NOMO-1 treated with dmso at 0.1 percent for 144 hours (cell line): ENCODE measurements around the gene RBM17.
"Not testable (repeated sequence)": the region's sequence is repeated elsewhere in the genome, so short reads cannot be mapped to it uniquely, and the experiment has no call there.

Experiments
- DNase-seq: peaks from one replicate; lab custom pipeline; 2025; ENCODE audit not compliant: unreplicated experiment; lab: John Stamatoyannopoulos, UW

The RBM17 gene, protein sequence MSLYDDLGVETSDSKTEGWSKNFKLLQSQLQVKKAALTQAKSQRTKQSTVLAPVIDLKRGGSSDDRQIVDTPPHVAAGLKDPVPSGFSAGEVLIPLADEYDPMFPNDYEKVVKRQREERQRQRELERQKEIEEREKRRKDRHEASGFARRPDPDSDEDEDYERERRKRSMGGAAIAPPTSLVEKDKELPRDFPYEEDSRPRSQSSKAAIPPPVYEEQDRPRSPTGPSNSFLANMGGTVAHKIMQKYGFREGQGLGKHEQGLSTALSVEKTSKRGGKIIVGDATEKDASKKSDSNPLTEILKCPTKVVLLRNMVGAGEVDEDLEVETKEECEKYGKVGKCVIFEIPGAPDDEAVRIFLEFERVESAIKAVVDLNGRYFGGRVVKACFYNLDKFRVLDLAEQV

GRCh38 chr10:6088721-6089333 is at the start of gene RBM17:
Gene RBM17, plus strand, starts transcription at chr10:6089034. Its CDS starts 8,032 bp downstream, at chr10:6097066.
- DNase-seq, result peak; percentile 86

GRCh38 chr10:6039711-6040110 is 49.1 kb upstream of the RBM17 start:
- DNase-seq, result no peak

DNA sequence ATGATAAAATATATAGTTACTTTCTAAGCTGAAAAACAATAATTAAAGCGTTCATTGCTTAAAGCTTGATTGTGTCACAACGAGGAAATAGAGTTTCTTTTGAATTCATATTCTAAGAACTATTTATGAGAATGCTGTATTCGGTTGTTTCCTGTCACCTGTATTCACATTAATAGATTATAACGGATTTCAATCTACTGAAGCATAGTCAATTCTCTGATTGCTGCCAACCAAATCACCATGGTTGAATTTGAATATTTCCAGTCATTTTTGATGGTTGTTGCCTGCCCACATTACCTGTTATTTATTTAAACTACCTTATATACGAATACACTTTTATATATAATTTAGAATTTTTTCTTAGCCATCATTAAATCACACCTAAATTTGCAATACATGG is 48.6 kb upstream of the RBM17 start:
- no peak for DNase-seq

- DNase-seq, result not testable (repeated sequence)
These were observed 45.5 kb upstream of the RBM17 start for GRCh38 chr10:6043377-6043776.

GRCh38 chr10:6044060-6044459 is 44.8 kb upstream of the RBM17 start:
- DNase-seq, result no peak

DNA sequence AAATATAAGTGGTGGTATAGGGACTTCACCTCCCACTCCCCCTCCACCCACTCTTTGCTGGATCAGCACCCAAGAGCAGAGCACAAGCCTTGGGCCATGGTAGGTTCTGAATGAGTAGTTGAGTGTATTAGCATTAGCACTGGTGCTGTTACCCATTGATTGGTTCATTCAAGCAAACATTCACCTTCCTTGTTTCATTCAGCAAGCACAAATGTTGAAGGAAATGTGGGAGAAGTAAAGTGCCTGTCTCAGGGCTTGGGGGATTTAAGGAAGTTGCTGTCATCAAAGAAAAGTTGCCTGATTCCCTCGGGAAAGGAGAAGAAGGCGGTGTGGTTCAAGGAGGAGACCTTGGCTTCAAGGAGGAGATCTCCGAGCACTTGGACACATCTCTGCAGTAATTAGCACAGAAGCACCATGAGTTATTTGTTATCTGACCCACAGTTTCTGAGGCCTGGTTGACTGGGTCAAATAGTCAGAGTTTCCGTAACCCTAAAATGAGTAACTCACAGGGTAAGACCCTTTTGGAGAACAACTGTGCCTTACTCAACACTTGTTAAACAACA is 44.0 kb upstream of the RBM17 start:
- no peak for DNase-seq

- DNase-seq, result no peak
These were observed 43.5 kb upstream of the RBM17 start for GRCh38 chr10:6045314-6045848.

GRCh38 chr10:6045878-6046772 is 42.7 kb upstream of the RBM17 start:
- no peak for DNase-seq

DNA sequence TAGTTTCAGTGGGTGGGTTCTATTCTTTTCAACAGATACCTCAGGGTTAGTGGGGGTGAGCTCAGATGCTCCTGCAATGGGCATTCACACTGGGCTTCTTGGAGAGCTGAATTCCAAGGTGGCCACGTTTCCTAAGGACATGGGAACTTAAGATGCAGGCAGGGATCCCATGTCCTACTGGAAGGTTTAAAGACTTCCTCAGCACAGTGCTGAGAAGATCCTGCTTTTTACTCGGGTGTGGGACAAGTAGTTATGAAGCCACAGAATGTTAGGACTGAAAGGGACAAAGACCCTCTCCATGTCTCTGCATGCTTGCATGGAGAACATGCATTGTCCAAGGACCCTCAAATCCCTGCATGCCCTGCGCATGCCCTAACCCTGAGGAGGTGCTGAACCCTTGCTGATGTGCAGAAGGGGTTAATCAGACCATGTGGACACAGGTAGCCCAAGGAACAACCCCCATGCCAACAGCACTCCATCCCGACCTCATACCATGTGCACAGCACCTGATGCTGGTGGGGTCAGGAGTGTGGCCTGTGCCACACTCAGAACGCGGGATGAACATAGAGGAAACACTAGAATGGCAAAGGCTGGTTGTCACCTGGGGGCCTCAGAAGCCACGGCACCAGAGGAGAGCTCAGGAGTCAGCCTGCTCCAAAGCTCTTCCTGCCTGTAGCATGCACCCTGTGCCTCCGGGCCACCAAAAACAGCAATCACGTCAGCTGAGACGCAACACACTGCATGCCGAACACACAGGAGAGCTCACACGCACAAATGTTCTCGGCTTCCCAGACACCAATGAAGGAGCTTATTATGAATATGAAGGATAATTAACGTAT is 41.8 kb upstream of the RBM17 start:
- DNase-seq, result no peak

- DNase-seq, result no peak
These were observed 41.0 kb upstream of the RBM17 start for GRCh38 chr10:6047847-6048246.

- no peak for DNase-seq
These were observed 40.4 kb upstream of the RBM17 start for GRCh38 chr10:6048281-6049030.

DNA sequence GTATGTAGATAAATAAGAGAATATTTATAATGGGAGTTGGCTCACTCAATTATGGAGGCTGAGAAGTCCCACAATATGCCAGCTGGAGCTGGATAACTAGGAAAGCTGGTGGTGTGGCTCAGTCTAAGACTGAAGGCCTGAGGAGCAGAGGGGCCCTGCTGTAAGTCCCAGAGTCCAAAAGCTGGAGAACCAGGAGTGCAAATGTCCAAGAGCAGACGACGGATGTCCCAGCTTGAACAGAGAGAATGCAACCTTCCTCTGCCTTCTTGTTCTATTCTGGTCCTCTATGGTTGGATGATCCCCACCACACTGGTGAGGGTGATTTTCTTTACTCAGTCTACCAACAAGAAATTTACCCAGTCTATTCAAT is 39.8 kb upstream of the RBM17 start:
- no peak for DNase-seq

- DNase-seq, result peak; percentile 27
These were observed 37.9 kb upstream of the RBM17 start for GRCh38 chr10:6050801-6051445.

GRCh38 chr10:6052247-6053221 is 36.3 kb upstream of the RBM17 start:
- no peak for DNase-seq

- no peak for DNase-seq
These were observed 35.5 kb upstream of the RBM17 start for GRCh38 chr10:6053303-6053702.

DNA sequence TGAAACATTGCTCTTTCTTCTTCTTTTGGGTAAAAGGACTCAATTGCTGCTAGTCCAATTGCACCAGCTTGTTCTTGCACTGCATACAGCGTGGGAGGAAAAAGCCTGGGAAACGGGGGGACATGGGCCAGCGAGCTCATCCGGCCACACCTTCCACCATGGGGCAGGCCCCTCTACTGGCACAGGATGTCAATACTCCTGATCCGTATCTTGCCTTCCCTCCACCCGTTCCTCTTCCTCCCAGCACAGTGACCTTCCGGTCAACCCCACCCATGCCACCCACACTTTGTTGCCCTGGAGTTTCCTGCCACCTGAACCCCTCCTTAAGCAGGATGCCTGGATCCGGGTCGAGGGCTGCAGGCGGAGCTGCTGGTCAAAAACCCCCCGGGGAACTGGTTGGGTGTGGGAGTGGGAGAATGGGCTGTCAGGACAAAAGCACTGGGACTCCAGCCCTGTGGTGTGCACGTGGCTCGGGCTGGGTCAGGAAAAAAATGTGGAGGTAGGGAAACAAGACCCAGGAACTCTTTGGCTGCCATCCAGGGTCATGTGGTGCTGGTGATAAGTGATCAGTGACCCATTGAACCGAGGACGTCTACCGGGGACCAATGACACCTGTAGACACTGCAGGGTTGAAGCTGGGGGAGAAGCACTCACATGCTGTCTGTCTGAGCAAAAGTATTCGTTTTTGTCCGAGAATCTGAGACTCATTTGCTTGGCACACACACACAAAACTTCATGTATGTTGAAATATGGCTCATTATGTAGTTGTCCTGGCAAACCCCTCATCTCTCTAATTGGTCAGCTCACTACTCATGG is 34.8 kb upstream of the RBM17 start:
- DNase-seq, result no peak

DNA sequence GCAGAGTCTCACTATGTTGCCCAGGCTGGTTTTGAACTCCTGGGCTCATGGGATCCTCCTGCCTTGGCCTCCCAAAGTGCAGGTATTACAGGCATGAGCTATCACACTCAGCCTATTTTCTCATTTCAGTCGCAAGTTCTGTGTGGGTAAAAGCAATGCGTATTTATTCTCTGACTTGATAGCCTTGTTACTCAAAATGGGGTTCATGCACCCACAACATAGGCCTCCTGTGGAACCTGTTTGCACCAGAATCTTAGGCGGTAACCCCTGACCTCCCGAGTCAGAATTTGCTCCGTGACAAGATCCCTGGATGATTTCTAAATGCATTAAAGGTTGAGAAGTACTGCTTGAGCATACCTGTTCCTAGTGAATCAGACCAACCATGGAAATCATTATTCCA is 34.0 kb upstream of the RBM17 start:
- no peak for DNase-seq
